Neural cell (in vitro differentiated cells): ENCODE measurements around the gene RAP1B.

Experiments used
- CTCF ChIP-seq: fragments of 450-650 bp; IDR thresholded peaks from 2 replicates; pipeline ENCODE4 v1.5.1; 2014; ENCODE audit warnings: antibody characterized with exemption, mild to moderate bottlenecking, moderate library complexity; ENCODE audit not compliant: poor library complexity, severe bottlenecking
- EZH2 ChIP-seq: fragments of 200-600, 300-800 bp; shearing (Covaris generic), sonication (generic); IDR thresholded peaks from 2 replicates; pipeline ENCODE4 v1.6.1; 2014; ENCODE audit warnings: antibody characterized with exemption, low read length, borderline replicate concordance, mild to moderate bottlenecking; ENCODE audit not compliant: insufficient read depth, poor library complexity, severe bottlenecking
- POLR2AphosphoS5 ChIP-seq: IDR thresholded peaks from 2 replicates; pipeline ENCODE4 v1.6.1; 2012
- RAD21 ChIP-seq: fragments of 450-650 bp; conservative IDR thresholded peaks from 2 replicates; pipeline ENCODE4 v1.6.1; 2014; ENCODE audit warnings: antibody characterized with exemption, mild to moderate bottlenecking, moderate library complexity
- REST ChIP-seq: IDR thresholded peaks from 2 replicates; pipeline ENCODE4 v1.6.1; 2012; ENCODE audit warnings: borderline replicate concordance
- TAF1 ChIP-seq: IDR thresholded peaks from 2 replicates; pipeline ENCODE4 v1.6.1; 2012; ENCODE audit warnings: low read depth

- TF ChIP-seq CTCF (no peak), REST (no peak), EZH2 (no peak), POLR2AphosphoS5 (no peak), TAF1 (no peak), RAD21 (no peak)
Measured at GRCh38 chr12:68601767-68602166, 8.9 kb upstream of the RAP1B start.
